NOMO-1 (cell line): ENCODE data around the gene GNAT3.

Source experiments
- DNase-seq, 2 experiments: peaks; one replicate each; lab custom pipeline; 2025; ENCODE audit not compliant: unreplicated experiment in 2 of 2; lab: John Stamatoyannopoulos, UW

GNAT3 gene

DNA sequence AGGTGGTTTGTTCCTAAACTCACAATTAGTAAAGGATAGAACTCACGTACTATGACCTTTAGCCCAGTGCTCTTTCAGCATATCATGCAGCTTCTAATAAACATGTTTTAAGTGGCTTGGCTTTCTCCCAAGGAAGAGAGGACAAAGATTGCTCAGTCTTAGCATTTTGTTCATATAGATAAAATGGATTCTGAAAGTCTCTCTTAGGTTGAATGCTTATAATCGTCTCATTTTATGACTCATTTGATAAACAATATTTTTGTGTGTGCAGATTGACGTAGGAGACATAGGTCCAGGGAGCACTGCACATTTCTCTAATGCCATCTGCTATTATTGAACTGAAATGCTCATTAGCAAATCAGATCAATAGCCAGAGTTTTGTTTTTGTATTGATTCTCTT is 44.8 kb downstream of the GNAT3 start:
- no peak for DNase-seq

DNA sequence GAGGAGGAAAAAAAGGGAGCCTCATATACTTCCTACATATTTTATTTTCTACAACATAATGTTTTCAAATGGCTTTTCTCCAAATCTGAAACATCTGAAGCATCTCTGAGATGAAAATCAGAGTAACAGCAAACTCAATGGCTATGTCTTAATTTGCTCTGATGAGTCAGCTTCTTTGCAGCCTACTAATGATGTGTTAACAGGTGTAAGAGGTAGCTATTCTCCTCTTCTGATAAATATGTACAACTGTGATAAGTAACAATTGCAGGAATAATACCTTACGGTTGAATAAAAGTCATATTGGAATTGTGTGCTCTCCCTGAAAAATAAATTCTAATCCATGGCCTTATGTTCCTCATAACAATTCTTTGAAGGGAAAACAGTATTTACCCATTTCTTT is 45.2 kb downstream of the GNAT3 start:
- no peak for DNase-seq

DNA sequence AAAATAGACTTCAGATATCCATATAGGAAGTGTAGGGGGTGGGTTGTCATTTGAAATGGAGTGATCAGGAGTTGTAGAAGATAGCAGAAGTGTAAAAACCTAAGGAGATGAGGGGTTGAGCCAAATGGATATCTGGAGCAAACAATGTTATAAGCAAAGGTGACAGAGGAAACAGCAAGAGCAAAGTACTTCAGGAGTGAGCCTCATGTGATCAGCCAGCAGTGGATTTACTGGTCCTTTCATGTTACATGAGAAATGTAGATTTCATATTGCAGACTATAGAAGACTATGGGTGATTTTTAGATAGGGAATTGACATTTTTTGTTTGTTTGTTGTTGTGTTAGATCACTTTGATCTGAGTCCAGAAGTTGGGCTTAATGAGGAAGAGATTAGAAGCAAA is 47.7 kb downstream of the GNAT3 start:
- DNase-seq = no peak

DNA sequence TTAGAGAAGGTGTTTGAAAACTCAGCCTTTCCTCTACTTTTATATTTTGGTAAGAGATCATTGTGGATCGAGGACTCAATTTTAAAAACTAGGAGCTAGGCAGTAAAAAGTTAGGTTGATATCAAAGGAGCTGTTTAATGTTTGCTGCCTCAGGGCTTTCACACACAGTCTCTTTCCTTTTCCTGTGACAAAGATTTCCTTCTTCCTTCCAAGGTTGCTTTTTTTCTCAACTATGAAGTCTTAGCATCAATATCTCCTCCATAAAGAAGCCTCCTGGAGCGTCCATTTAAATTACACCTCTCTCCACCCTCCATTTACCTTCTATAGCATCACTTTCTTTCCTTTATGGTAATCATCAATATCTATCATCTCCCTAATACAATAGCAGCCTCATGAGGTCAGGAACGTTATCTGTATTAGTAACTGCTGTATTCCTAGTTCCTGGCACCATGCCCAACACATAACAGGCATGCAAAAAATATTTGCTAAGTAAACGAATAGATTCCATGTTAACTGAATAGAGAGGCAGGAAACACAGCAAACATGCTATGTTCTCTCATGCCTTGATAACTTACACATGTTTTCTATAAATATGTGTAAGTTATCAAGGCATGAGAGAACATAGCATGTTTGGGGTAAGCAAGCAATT is 48.5 kb downstream of the GNAT3 start:
- DNase-seq = no peak

DNA sequence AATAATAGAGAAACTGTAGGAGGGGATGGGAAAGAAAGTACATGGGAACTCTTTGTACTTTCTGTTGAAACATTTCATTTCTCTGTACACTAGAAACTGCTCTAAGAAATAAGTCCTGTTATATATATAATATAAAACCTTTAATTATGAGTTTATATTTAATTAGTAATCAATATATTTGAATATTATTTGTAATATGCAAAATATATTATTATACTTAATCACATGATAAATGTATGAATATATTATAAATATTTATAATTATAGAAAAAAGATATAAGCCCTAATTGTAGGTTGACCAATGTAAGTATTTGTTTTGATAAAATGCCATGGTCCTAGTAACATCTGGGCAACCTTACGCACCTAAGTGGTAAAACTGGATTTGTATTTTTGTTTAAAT is 51.0 kb downstream of the GNAT3 start:
- no peak for DNase-seq

DNA sequence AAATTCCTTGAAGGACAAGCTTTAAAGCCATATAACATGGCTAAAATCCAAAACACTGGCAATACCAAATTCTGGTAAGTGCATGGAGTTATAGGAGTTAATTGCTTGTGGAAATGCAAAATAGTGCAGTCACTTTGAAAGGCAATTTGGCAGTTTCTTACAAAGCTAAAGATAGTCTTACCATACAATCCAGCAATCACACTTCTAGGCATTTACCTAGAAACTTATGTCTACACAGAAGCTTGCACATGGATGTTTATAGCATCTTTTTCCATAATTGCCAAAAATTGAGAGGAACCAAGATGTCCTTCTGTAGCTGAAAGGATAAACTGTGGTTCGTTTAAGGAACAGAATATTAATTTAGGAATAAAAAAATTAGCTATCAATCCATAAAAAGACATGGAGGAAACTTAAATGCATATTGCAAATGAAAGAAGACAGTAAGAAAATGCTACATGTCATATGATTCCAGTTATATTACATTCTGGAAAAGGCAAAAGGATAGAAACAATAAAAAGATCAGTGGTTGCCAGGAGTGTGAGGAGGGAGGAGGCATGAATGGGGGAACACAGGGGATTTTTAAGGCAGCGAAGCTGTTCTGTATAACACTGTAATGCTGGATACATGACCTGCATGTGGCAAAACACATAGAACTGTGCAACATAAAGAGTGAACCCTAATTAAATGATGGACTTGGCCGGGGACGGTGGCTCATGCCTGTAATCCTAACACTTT is 51.9 kb downstream of the GNAT3 start:
- DNase-seq = no peak

DNA sequence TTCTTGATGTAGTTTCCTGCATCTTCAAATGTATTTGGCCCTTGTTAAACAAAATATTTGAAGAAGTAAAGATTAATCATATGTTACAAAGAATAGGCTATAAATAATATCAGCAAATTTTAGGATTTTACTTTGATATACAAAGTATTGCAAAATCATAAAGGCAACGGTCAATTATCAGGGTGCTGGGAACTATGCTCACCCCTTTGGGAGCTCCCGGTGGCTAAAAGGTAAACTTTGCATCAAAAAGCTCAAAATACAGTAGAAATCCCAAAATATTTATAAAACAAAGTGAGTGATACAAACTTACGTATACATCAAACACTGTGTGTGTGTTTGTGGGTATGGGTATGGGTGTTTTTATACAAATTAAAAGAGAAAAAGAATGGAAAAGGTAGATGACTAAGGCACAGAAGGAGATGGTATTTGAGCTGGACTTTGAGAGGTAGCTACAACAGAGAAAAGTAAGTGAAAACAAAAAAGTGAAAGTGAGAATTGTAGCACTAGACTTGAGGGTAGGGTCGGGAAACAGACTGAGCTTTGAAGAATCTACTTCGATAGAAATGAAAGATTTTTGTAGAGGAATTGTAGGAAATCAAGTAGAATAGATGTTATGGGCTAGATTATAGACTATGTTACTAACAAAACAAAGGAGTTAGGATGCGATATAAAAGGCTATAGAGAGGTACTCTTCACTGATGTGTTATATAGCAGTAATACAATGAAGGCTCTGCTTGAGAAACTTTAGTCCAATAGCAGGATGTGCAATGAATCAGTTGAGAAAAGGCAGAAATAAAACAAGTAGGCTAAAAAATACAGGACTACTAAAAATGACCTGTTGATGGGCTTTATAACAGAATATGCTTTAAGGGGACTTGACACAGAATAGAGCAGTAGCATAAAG is 52.8 kb downstream of the GNAT3 start:
- DNase-seq = no peak

DNA sequence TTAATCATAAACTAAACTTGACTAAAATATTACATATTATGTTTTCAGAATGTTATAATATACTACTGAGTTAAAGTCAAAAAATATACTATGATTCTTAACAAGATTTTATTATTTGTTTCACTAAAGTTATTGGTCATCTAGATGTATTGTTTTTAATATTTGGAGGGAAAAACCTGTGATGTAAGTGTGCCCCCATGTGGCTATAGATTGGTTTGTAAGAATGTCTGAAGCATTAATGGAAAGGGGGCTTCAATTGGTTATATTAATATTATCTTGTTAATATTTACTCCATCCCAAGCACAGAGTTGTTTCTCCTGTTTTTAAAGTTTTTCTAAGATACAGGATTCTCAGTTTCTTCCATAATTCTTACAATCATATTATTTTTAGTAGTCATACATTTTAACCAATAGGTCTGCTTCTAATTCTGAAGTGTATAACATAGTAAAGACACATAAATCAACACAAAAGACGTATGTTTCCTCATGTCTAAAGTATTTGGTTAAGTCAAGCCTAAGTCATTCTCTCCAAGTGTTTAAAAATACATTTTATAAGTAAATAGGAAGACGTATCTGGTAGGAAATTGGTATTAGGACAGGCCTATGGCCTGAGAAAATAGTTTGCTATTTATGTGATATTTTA is 58.0 kb downstream of the GNAT3 start:
- DNase-seq = peak in 1 of 2 experiments; percentile 66

DNA sequence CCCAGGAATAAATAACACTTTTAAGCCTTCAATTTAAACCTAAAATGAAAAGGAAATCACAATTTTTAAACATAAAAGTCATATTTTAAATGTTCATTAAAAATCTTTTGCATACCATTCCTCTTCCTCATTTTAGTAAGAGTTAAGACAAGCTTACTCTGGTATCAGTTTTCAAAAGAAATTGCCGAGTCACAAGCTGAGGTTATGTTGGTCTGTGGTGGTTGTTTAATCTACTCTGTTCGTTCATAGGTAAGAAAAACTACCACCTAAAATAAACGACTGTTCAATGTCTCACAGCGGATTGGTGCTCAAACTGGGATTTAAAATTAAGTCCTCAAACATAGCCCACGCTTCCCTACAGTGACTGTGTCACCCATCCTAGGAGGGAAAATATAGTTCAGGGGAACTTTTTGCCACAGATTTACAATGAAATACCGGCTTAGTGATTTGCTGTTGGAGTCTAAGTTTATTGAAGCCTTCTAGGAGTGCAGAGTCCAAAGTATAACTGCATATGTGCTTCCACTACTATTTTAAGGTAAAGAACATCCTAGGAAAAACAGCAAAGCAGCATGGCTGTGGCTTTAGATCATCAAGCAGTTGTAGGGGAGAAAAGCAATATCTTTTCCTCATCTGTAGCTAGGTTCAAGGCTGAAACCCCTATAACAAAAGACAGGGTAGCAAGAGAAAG is 61.1 kb downstream of the GNAT3 start:
- peak; percentile 63 to 92 for DNase-seq

DNA sequence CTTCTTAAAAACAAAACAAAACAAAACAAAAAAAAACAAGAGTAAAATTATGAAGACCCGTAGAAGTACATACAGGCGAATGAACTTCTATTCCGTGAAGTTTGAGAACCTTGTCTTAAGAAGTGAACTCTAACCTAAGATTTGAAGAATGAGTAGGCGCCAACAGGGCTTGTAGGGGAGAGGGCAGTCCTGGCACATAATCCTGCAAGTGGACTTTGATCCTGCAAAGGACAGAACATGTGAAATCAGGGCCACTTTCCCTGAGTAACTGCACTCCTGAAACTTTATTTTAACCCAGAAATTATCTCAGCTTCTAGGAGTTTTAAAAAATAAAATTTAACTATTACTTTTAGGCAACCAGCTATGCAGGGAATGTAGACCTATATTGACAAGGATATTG is 62.0 kb downstream of the GNAT3 start:
- no peak for DNase-seq

DNA sequence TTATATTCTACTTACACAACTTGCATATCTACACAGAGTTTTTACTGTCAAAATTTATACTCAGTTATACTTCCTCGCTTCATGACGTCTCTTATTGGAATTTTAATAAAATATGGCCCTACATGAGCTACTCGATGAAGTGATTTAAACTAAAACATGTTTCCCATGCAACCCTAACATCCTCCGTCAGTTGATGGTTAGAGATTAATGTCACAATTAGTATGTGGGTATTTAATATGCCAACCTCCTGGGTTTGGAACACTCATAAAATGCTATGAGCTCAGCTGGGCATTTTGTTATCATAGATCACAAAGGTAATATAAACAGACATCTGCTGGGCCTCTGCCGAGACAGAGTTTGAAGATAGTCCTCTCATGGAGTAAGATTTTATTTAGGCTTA is 66.5 kb downstream of the GNAT3 start:
- DNase-seq = no peak

DNA sequence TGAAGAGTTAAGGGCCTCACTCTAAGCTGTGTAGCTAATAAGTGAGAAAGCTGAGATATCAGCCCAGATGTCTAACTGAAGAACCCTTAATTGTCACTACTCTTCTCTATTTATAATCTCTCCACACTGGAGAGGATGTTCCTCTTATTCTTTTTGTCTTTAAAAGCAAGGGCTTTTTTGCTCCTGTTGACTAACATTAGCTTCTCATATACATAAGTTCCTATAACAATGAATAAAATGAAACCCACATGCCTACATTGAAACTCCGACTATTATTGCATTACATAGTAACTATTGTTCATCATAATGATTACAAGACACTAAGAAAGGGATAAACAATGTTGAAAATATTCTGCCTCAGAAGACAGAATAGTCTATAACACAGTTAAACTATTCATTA is 67.1 kb downstream of the GNAT3 start:
- peak in 1 of 2 experiments; percentile 74 for DNase-seq

DNA sequence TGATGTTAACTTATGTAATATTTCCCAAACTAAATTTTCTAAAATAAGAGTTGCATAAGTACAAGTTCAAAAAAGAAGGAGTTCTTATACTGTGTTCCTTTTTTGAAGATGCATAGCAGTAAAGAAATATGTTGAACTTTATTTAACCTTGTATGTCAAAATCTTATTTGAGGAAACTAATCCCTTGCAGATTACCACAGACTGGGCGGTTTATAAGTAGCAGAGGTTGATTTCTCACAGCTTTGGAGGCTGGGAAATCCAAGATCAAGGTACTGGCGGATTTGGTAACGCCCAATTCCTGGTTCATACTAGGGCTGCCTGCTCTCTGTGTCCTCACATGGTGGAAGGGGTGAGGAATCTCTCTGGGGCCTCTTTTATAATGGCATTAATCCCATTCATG is 68.5 kb downstream of the GNAT3 start:
- peak; percentile 91 to 100 for DNase-seq

DNA sequence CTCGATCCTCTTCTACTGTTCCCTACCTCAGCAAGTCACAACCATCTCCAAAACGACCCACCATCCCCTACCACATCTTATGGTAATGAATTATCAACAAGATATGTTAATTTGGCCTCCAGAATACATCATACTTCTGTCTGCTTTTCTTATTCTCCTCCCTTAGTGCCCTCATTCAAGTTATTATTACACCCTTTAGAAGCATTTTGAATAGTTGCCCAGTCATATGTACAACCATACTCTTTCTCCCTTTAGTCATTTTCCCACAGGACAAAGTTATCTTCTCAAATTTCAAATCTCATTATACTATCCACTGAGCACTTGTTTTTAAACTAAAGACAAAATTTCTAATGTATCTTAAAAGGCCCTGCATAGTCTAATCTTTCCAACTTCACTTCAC is 71.0 kb downstream of the GNAT3 start:
- no peak for DNase-seq

DNA sequence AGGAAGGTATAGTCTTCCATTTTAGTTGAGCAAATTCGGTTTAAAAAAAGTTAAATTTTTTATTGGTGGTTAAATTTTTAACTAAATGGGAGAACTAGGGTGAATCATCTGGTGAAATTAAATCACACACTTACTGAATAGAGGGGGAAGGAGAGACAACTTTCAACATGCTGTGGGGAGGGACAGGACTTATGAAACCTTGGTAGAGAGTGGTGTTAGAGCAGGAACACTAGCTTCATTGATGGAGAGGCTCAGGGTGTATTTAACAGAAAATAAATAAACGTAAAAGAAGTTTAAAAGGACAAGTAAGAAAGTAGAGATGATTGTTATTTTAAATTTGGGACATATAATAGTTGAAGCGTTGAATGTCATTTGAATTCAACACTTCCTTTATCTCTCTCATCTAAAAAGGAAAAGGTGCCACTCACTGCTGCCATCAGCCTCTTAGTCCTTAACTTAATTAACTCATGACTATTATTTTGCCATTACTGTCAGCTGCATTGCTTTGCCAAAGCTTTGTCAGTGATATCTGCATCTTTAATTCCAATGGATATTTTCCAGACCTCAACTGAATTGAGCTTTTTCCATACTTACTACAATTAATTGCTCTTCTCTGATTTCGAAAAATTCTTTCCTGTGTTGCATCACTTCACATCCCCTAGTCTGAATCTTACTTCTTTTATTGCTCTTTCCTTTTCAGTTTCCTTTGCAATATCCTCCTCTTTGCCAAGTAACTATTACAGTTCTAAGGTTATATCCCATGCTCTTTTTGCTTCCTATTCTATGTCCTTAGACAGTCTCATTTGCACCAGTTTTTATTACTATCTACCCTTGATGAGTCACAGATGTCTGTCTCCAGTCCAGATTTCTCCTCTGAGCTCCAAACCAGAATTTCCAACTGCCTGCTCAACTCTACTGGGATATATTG is 71.7 kb downstream of the GNAT3 start:
- peak; percentile 56 to 81 for DNase-seq

DNA sequence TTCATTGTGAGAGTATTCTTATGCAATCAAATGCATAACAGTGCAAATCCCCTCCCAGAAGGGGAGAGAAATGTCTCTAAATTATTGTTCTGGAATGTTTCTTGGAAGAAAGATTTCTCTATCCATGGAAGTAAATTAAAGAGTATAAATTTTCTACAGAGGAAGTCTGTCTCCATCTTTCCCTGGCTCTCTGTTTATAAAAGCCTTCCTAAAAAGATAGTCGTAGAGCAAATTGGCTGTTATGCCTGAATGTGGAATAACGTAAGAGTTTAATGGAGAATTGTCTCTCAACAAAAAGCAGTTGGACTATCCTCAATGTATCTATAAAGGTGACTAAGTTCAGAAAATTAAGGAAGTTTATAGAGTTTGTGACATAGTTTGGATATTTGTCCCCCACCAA is 76.3 kb downstream of the GNAT3 start:
- DNase-seq = no peak

DNA sequence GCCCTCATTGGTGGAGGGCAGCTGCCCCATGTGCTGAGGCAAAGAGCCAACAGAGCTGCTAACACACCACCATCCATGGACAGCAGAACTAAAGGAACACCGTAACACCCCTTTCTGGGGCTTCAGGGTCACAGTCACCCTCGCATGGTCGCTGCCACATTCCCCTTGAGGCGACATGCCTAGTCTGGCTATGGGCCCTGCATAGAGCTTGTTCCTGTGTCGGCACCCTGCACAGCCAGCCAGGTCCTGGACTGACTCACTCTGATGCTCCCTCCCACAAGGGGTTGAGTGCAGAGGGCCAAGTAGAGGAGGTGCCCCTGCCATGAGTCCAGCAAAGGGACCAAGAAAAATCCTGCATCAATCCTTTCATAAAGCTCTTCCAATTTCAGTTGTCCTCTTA is 77.8 kb downstream of the GNAT3 start:
- no peak for DNase-seq

DNA sequence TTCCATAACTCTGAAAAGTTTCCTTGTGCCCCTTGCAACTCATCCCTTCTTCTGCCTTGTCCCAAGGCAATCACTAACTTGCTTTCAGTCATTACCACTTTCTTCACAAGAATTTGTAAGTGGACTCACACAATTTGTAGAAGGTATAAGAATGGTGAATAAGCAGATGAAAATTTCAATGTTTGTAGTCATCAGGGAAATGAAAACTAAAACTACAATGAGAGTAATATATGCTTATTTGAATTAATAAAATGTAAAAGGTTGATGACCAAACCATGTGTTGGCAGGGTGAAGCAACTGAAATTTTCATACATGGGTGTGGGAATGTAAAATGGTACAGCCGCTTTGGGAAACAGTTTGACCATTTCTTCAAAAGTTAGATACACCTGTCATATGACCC is 79.7 kb downstream of the GNAT3 start:
- no peak for DNase-seq

DNA sequence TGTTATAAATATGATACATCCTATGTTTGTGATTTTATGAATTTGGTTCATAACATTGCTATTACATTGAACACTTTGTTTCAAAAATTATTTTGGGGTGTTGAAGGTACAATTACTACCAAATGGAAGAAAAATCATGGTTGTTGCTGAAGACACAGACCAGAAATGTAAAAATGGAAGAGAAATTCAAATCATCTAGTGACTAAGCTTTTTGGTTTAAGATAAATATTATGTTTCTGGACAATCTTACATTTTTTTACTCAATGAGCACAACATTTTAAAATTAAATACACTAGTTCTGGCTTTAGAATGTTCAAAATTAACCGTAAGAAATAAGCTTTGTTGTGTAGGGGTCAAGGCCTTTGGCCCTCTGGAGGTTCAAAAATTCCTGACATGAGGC is 82.7 kb downstream of the GNAT3 start:
- no peak for DNase-seq
